Measurements from ENCODE around the gene AFF3.
A peak's percentile ranks its signal among the peaks of the same experiment; 100 is the strongest.

Gene AFF3

GRCh38 chr2:99918389-99918788 is 224.0 kb downstream of the AFF3 start:
- no peak for DNase-seq

DNA sequence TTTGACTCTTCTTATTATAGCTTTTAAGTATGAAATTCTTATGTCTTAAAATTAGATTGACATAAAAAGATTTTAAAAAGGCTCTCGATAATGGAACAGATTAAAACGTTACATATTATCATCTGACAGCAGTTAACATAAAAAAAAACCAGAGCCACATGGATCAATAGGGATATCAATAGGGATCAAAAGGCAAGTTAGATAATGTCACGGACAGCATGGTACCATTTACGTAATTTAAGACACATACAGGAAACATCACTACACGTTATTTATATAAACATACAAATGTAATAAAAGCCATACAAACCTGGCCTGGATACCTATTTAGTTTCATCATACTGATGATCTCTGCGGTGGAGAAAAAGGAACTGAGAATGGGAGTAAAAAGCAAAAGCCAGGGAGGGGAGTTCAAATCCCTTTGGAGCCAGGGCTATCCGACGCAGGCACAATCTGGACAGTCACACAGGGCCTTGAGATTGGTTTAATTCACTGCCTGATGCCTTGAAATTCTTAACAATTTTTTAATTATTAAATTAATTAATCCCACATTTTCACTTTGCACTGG is 227.2 kb downstream of the AFF3 start:
- DNase-seq: no peak

- DNase-seq: no peak
Observed at GRCh38 chr2:99911736-99912135, 230.7 kb downstream of the AFF3 start.

DNA sequence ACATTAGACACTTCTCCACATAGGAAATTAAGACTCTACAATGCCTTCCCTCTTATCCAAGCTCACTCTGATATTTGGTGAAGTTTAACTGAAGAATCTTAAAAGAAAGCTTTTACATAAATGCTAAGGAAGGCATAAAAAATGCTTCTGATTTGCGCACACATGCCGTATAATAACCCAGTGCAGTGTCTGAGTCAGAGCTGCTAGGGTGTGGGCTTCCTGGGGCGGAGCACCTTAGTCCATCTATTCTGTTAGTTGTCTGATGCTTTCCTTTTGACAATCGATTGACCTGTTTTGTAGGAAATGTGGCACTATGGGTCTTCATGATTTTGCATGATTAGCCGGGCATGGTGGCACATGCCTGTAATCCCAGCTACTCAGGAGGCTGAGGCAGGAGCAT is 231.5 kb downstream of the AFF3 start:
- no peak for DNase-seq

- no peak for DNase-seq
Observed at GRCh38 chr2:99905636-99906035, 236.8 kb downstream of the AFF3 start.

DNA sequence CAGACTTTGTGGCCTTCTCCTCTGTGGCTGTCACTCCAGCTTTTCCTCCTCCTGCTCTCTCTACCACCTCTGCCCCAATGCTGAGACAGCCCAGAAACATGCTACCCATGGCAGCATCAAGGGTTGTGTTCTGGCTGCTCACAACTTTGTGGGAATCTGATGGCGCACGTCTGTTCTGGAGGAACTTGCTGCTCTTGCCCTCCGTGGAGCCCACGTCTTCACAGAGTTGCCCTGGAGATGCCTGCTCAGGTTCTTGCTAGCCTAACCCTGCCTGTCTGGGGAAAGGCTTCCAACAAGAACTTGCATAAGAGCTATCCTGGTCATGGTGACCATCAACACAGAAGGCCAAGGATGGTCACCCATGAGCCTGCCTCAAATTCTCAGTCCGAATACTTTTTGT is 237.4 kb downstream of the AFF3 start:
- DNase-seq: no peak

DNA sequence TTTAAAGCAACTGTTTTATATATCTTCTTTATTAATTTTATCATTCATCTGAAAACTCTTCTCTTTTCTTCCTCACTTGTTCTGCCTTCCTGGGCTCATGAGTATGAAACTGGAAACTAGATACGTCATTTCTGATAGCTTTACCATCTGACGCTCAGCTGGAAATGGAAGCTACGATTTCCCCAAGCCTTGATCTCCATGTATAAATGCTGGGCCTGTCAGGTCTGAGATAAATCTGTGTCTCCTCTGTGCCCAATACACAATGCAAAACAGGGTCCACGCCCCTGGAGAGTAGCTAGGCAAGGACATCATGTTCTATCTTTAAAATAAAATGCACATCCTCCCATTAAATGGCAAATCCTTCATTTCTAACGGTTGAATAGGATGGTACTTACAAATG is 238.4 kb downstream of the AFF3 start:
- no peak for DNase-seq

- DNase-seq: peak; percentile 44
Observed at GRCh38 chr2:99900556-99900955, 241.8 kb downstream of the AFF3 start.

DNA sequence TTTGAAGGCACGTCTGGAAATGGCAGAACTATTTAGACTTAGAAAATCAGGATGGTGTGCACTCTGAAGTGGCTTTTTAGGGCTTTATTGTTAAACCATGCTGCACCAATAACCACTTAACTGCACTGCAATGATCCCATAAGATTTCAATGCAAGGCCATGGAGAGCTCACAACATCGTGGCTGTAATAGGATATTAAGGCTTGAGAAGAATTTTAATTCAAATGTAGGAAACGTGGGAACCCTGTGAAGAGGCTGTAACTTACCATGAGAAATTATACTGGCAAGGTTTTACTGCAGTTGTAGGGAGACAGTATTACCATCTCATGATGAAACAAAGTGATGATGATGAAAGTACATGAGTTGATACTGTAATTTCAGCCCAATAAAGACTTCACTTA is 242.5 kb downstream of the AFF3 start:
- no peak for DNase-seq

DNA sequence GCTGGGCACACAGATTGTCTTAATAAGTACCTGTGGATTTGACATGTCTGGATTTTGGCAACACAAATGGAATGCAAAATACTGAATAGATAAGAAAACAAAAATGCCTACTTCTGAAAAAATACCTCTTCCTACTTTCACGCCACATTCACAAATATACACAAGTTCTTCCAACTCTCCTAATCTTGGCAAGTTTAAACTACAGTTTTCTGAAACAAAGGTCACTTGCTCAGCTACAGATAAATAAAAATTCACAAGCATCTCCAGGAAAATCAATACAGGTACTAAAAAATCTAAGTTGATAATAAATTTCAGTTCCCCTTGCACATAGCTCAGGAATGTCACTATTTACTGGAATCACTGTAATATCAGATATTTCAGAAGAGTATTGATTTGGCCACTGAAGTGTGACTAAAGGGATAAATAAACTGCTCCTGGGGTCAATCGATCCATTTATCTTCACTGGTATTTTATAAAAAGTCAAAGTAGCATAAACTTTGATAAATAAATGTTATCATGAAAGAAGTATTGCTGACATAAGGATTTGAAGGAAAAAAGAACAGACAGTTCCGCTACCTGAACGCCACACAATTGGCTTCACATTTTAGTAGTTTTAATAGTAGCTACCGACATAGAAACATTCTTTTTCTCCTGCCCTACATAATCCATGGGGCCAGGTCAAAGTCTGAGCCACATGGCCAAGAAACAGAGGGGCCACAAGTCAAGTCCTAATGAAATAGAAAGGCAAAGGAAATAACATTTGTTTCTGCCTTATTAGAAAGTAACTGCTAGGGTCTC is 243.1 kb downstream of the AFF3 start:
- no peak for DNase-seq

- no peak for DNase-seq
Observed at GRCh38 chr2:99898336-99899048, 243.9 kb downstream of the AFF3 start.

DNA sequence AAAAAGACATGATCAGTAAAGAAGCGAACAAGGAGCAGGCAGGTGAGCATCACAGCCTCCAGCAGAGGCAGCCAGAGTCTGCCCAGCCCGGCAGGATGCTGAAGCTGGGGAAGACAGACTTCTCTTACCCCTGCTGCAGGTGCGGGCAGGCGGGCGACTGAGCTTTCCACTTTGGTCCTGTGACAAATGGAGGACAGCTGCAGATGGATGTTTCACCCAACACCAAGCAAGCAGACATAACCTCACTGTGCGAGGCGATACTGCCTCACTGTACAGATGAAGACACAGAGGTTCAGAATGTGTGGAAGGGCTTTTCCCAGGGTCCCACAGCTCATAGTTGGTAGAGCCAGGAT is 251.0 kb downstream of the AFF3 start:
- no peak for DNase-seq

- DNase-seq: no peak
Observed at GRCh38 chr2:99890568-99891427, 251.6 kb downstream of the AFF3 start.

DNA sequence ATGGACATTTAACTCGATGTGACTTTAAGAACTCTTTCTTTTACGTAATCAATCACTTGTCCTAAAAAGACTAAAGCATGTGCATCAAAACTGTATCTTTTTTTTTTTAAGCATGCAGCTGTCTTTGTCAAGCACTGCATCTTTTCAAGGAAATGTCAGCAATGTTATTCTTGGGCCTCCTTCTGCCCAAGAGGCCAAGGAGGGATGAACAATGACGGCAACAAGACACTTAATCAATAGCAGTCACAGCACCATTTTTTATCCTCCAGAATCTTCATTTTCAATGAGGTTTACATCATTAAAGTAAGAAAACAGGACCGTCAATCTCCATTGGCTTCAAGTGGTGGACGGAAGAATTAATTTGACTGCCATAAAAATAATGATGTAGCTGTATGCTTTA is 253.8 kb downstream of the AFF3 start:
- no peak for DNase-seq

GRCh38 chr2:99886418-99886817 is 256.0 kb downstream of the AFF3 start:
- DNase-seq: no peak

GRCh38 chr2:99883358-99883757 is 259.0 kb downstream of the AFF3 start:
- no peak for DNase-seq

- DNase-seq: peak; percentile 61
Observed at GRCh38 chr2:99881901-99882591, 260.3 kb downstream of the AFF3 start.

DNA sequence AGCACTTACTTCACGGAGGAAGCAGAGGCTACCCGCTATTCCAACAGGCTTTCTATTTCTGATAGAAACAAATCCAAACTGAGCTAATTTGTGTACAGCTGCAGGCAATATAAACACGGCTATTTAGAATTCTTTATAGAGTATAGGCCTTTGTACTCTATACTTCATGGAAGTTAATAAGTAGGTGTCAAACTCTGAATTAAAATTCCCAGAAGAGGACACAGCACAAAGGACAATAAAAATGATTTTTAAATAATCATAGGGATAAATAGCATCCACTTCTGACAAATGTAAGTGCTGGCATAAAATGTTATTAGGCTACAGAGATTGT is 261.5 kb downstream of the AFF3 start:
- no peak for DNase-seq

DNA sequence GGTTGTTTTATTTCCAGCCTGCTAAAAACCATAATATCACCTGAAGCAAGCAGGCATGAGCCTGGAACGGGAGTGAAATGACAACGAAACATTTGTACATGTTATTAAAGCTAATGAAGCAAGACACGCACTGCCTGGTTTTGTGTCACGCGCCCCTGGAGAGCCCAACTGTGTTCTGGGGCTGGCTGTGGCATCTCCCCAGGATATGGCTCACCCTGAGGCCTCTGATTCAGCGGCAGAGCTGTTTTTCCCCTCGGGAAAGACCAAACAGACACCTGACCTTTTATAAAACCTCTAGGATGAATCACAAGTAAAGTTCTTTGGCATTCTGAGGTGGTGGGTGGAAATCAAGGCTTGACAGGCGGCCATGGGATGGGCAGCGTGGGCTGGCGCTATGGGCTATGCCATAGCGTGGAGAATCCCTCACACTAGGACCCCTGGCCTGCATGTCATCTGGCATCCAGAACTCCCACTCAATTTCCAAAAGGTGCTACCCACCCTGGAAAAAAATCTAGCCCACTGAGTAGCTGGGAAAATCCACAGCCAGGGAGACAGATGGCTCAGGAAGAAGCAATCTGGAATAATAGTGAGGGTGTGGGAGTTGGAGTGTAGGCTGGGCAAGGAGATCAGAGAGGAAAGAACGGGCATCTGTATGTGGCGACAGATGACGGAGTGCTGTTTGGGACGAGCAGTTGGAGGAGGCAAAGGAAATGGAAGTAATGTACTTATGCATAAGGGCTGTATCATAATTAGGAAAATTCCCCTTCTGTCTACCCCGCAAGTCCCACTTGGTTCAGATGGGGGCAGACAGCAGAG is 262.0 kb downstream of the AFF3 start:
- no peak for DNase-seq

DNA sequence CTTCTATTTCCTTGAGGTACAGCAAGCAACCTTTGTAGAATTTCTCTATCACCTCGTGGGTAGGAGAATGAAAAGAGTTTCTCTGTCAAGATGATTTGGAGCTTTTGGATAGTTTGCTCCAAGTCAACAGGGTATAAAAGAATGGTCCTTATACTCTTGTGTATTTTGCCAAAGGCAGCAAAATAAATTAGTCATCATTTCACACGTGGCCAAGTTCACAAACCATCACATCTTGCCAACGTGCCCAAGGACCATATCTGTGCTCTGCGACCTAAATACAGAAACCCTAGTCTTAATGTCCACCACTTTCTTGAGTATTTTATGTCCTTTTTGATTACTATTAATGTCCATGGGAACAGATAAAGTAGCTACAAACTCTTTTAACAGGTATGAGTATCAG is 262.9 kb downstream of the AFF3 start:
- DNase-seq: no peak

DNA sequence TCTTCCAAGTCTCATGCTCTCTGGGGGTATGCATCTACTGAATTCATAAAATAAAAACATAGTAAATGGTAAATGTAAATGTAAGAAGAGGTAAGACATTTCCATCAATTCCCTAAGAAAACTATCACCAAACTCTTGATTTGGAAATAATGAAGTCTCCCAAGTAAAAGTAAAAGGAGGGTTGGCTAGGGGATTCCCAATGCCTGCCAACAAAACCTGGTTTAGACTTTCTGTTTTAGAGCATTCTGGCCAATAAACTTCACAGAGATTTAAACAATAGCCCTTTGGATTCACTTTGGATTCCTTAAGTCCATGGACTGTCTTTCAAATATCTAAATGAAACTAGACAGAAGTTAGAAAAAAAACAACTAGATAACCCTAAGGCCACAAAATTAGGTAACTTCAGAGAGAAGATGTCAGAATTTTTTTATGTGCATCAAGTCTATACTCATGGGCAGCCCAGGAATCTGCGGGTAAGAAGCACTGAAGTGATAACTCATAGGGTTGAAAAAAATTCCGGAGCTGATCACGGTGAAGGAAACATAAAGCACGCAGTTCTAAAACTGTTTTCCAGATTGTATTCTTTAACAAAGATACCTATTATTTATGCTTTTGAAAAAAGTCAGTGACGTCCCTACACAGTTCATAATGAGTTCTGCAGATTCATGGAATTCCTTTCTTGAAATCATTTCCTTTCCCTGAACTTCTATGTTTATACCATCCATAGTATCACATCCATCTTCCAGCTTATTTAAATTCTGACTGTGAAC is 263.6 kb downstream of the AFF3 start:
- DNase-seq: no peak
